Right atrium auricular region (tissue), 2 donors: Measurements from ENCODE around the gene COL4A2. TPM values are rescaled to one million over a fixed set of nuclear protein-coding genes. Genes with fewer than 3 reads are reported as not detected.
A peak's percentile ranks its signal among the peaks of the same experiment; 100 is the strongest.
"Not testable (repeated sequence)": the region's sequence is repeated elsewhere in the genome, so short reads cannot be mapped to it uniquely, and the experiment has no call there.

ENCODE experiments used
- DNase-seq: peaks from one replicate; pipeline ENCODE4 v3.0.0-alpha.2; 2019; ENCODE audit warnings: low spot score
- H3K27ac ChIP-seq, 2 donors: fragments of 200-600 bp; sonication (generic); 1 replicate in 1 of 2; 2 replicates in 1 of 2; pipeline ENCODE4 v1.5.1; 2016 to 2019
- H3K27me3 ChIP-seq, 2 donors: fragments of 200-600 bp; sonication (generic); one replicate each; pipeline versions ENCODE4 v1.5.1 to v1.6.0; 2017 to 2019
- H3K36me3 ChIP-seq: fragments of 200-600 bp; sonication (generic); one replicate; pipeline ENCODE4 v1.5.1; 2016
- H3K4me1 ChIP-seq, 2 donors: fragments of 200-600 bp; sonication (generic); one replicate each; pipeline versions ENCODE4 v1.5.1 to v1.6.0; 2017 to 2019
- H3K4me3 ChIP-seq, 2 donors: fragments of 200-600 bp; sonication (generic); 1 replicate in 1 of 2; 2 replicates in 1 of 2; pipeline ENCODE4 v1.5.1; 2017 to 2019; ENCODE audit warnings: mild to moderate bottlenecking in 1 of 2, moderate library complexity in 1 of 2
- H3K9me3 ChIP-seq, 2 donors: fragments of 200-600 bp; sonication (generic); one replicate each; pipeline ENCODE4 v1.5.1; 2019
- CTCF ChIP-seq, 2 donors: fragments of 200-600 bp; sonication (generic); IDR thresholded peaks; one replicate each; pipeline ENCODE4 v1.5.1; 2019; ENCODE audit warnings: antibody characterized with exemption in 2 of 2
- total RNA-seq, 2 donors: library from RNA; depleted of rRNA; stranded (reverse); fragments of >200 nt; gene quantifications; one replicate each; pipeline ENCODE4 v1.1.0, GENCODE V29; 2016

Gene COL4A2
- total RNA-seq, 2 donors from 2014 or later = 141 to 153 TPM

DNA sequence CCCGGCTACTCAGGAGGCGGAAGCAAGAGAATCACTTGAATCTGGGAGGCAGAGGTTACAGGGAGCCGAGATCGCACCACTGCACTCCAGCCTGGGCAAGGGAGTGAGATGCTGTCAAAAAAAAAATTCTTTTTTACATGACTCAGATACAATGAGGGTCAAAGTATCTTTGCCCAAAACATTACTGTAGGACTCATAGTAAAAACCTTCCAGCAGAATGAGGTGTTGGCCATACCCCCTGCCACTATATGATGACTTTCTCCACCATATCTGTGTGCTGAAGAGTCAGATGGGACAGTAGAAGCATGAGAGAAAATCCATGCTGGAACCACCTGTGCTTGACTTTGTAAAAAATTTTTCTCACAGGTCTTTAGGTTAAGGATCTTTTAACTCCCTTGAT is 86.7 kb downstream of the COL4A2 start:
- Histone ChIP-seq H3K27ac (peak overlapping the region; percentile 83 to 95), H3K9me3 (no peaks in the 10 kb centered on the region), H3K4me1 (peaks cover 0 to 54% of the 10 kb centered on the region in 2 donors), H3K36me3 (no peaks in the 10 kb centered on the region), H3K4me3 (no peak overlapping the region), H3K27me3 (no peaks in the 10 kb centered on the region)
- DNase-seq = no peak
- TF ChIP-seq CTCF (IDR thresholded peaks at IDR 0.05) = no peak

- Histone ChIP-seq H3K36me3 (no peaks in the 10 kb centered on the region), H3K4me1 (peaks cover 0 to 54% of the 10 kb centered on the region in 2 donors), H3K27ac (peak overlapping the region; percentile 83 to 95), H3K9me3 (no peaks in the 10 kb centered on the region), H3K4me3 (no peak overlapping the region), H3K27me3 (no peaks in the 10 kb centered on the region)
- DNase-seq = no peak
- no peak for TF ChIP-seq CTCF (IDR thresholded peaks at IDR 0.05)
These were observed 87.3 kb downstream of the COL4A2 start for GRCh38 chr13:110394371-110394841.

- not testable (repeated sequence) for H3K4me3 ChIP-seq
- H3K4me1 ChIP-seq = peaks cover 0 to 61% of the 10 kb centered on the region in 2 donors
These were observed 88.5 kb downstream of the COL4A2 start for GRCh38 chr13:110395616-110396015.

GRCh38 chr13:110396476-110396875 is 89.4 kb downstream of the COL4A2 start:
- no peaks in the 10 kb centered on the region for H3K27me3 ChIP-seq
- H3K4me1 ChIP-seq = peaks cover 0 to 64% of the 10 kb centered on the region in 2 donors
- DNase-seq = no peak
- no peak for TF ChIP-seq CTCF (IDR thresholded peaks at IDR 0.05)
- peak overlapping the region; percentile 83 to 95 for H3K27ac ChIP-seq
- no peak overlapping the region for H3K4me3 ChIP-seq
- no peaks in the 10 kb centered on the region for H3K36me3 ChIP-seq
- H3K9me3 ChIP-seq = no peaks in the 10 kb centered on the region

More at GRCh38 chr13:110395616-110396015, 88.5 kb downstream of the COL4A2 start:
- H3K27ac ChIP-seq = peak overlapping the region; percentile 83 to 95
- H3K36me3 ChIP-seq, H3K9me3 ChIP-seq, H3K27me3 ChIP-seq, DNase-seq: not testable (repeated sequence)

DNA sequence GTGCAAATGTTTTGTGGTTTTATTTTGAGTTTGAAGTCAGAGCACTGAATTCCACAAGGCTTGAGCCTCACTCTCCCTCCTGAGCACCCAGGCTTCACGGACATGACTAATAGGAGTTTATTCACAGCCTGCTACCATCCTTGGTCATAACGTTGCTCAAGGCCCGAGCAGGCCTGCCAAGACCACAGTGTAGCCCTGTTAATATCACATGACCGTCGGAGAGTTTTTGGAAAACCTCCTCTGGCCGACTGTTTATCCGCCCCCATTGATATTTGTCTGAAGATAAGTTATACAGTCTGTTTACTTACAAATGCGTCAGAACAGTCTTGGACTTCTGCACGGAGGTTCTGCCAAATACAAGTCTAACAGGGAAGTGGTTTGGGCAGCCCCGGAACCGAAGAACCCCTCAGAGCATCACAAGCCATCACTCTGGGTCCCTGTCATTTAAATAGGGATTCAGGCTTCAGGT is 89.9 kb downstream of the COL4A2 start:
- DNase-seq = peak; percentile 98
- Histone ChIP-seq H3K4me3 (no peak overlapping the region), H3K36me3 (no peaks in the 10 kb centered on the region), H3K4me1 (peaks cover 0 to 59% of the 10 kb centered on the region in 2 donors), H3K9me3 (no peaks in the 10 kb centered on the region), H3K27me3 (no peaks in the 10 kb centered on the region), H3K27ac (peak overlapping the region; percentile 83 to 95)
- no peak for TF ChIP-seq CTCF (IDR thresholded peaks at IDR 0.05)

DNA sequence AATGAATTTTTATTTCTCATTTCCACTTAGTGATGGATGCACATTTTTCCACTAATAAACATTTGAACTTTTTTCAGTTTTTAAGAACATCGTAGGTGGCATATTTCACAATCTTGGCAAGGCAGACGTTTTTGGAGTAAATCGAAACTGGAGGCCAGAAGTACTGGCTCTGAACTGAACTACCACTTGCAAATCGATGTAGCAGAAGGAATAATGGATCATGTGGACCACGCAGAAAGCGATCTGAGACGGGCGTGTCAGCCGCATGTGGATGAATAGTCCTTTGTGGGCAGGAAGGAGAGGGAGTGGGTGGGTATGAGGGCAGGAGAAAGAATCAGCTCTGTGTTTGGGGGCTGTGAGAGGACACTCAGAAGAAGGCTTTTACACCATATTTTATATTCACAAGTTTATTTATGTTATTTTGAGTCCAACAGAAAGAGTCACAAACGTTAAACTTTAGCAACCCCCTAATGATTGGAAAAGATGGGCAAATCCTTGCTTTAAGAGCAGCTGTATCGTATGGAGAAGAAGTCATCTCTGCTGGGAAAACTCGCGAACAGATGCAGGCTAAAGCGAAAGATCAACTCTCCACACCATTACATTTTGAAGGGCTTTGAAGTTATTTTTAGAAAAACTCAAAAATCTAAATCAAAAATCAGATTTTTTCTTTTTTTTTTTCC is 90.5 kb downstream of the COL4A2 start:
- H3K36me3 ChIP-seq = no peaks in the 10 kb centered on the region
- H3K27ac ChIP-seq = peak overlapping the region; percentile 83 to 95
- TF ChIP-seq CTCF (IDR thresholded peaks at IDR 0.05) = no peak
- peaks cover 0 to 59% of the 10 kb centered on the region in 2 donors for H3K4me1 ChIP-seq
- no peaks in the 10 kb centered on the region for H3K9me3 ChIP-seq
- H3K4me3 ChIP-seq = no peak overlapping the region
- no peak for DNase-seq
- H3K27me3 ChIP-seq = no peaks in the 10 kb centered on the region
